Ishikawa (cell line): ENCODE data around the gene MAP7D2.

ENCODE experiments used
- CEBPB ChIP-seq: IDR thresholded peaks from 2 replicates; pipeline ENCODE4 v1.6.1; 2012
- EGR1 ChIP-seq: IDR thresholded peaks from 2 replicates; pipeline ENCODE4 v1.6.1; 2012
- EP300 ChIP-seq: IDR thresholded peaks from 2 replicates; pipeline ENCODE4 v1.6.1; 2012; ENCODE audit warnings: borderline replicate concordance
- NFIC ChIP-seq: IDR thresholded peaks from 2 replicates; pipeline ENCODE4 v1.6.1; 2012
- TAF1 ChIP-seq: IDR thresholded peaks from 2 replicates; pipeline ENCODE4 v1.6.1; 2012; ENCODE audit warnings: low read depth, mild to moderate bottlenecking
- TCF12 ChIP-seq: IDR thresholded peaks from 2 replicates; pipeline ENCODE4 v1.6.1; 2012; ENCODE audit warnings: low read depth
- TF ChIP-seq, protein P1 (sequence below): IDR thresholded peaks from 2 replicates; pipeline ENCODE4 v1.6.1; 2012
- TF ChIP-seq, protein P2 (sequence below): IDR thresholded peaks from 2 replicates; pipeline ENCODE4 v1.6.1; 2012; ENCODE audit warnings: low read depth, mild to moderate bottlenecking
- TF ChIP-seq, protein P3 (sequence below): IDR thresholded peaks from 2 replicates; pipeline ENCODE4 v1.6.1; 2012

DNA sequence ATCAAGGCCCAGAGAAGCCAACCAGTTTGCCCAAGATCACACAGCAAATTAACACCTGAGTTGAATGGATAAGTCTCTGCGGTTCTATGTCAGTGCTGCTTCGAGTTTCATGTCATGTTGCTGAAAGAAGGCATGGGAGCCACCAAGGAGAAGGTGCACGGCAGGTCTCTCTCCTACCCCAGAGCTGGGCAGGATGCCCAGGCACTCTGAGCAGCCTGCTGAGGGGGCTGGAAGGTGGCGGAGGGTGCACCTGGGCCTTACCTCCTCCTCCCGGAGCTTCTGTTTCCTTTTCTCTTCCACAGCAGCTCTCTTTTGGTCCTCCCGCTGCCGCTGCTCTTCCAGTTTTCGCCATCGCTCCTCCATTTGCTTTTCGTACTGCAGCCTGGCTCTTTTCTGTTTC lies 53.6 kb downstream of the MAP7D2 start:
- no peak for TF ChIP-seq EP300
- TF ChIP-seq EGR1, result no peak
- no peak for TF ChIP-seq TAF1
- no peak for TF ChIP-seq TCF12
- TF ChIP-seq CEBPB, result no peak
- TF ChIP-seq, protein P1, sequence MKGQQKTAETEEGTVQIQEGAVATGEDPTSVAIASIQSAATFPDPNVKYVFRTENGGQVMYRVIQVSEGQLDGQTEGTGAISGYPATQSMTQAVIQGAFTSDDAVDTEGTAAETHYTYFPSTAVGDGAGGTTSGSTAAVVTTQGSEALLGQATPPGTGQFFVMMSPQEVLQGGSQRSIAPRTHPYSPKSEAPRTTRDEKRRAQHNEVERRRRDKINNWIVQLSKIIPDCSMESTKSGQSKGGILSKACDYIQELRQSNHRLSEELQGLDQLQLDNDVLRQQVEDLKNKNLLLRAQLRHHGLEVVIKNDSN, result no peak
- TF ChIP-seq NFIC, result no peak
- TF ChIP-seq, protein P2, sequence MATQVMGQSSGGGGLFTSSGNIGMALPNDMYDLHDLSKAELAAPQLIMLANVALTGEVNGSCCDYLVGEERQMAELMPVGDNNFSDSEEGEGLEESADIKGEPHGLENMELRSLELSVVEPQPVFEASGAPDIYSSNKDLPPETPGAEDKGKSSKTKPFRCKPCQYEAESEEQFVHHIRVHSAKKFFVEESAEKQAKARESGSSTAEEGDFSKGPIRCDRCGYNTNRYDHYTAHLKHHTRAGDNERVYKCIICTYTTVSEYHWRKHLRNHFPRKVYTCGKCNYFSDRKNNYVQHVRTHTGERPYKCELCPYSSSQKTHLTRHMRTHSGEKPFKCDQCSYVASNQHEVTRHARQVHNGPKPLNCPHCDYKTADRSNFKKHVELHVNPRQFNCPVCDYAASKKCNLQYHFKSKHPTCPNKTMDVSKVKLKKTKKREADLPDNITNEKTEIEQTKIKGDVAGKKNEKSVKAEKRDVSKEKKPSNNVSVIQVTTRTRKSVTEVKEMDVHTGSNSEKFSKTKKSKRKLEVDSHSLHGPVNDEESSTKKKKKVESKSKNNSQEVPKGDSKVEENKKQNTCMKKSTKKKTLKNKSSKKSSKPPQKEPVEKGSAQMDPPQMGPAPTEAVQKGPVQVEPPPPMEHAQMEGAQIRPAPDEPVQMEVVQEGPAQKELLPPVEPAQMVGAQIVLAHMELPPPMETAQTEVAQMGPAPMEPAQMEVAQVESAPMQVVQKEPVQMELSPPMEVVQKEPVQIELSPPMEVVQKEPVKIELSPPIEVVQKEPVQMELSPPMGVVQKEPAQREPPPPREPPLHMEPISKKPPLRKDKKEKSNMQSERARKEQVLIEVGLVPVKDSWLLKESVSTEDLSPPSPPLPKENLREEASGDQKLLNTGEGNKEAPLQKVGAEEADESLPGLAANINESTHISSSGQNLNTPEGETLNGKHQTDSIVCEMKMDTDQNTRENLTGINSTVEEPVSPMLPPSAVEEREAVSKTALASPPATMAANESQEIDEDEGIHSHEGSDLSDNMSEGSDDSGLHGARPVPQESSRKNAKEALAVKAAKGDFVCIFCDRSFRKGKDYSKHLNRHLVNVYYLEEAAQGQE, result no peak
- TF ChIP-seq, protein P3, sequence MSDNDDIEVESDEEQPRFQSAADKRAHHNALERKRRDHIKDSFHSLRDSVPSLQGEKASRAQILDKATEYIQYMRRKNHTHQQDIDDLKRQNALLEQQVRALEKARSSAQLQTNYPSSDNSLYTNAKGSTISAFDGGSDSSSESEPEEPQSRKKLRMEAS, result no peak
